Fibroblast of pulmonary artery (primary cell): ENCODE results near the gene HRH2.

Experiments used
- DNase-seq: peaks from one replicate; pipeline ENCODE4 v3.0.0-alpha.2; 2010; ENCODE audit warnings: low read depth
- H3K4me3 ChIP-seq: replicated peaks from 2 replicates; pipeline ENCODE4 v1.5.1; 2011; ENCODE audit warnings: low read depth, mild to moderate bottlenecking, control low read depth, low read length, moderate library complexity
- CTCF ChIP-seq: IDR thresholded peaks from 2 replicates; pipeline ENCODE4 v1.5.1; 2011; ENCODE audit warnings: mild to moderate bottlenecking, control low read depth, low read length, inconsistent platforms; ENCODE audit errors: missing control alignments

HRH2 gene

DNA sequence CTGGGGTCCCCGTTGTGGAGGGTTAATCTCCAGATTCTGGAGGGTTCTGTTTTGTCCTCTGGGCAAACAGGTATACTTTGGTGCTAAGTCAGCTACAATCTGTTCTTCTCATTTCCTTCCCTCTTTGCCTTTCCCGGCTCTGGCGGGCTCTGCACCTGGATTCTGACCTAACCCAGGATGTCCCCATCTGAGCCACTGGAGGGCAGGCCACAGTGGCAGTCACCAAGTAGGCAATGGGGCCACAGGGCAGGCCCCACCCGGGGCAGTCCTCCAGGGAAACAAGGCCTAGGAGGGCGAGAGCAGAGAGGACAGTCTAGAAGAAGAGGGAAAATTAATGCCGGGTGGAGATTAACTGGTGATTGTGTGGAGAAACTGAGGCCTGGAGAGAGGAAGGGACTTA, 40.4 kb upstream of the HRH2 start:
- TF ChIP-seq CTCF: no peak
- H3K4me3 ChIP-seq: no peak overlapping the region
- no peak for DNase-seq

- no peak for TF ChIP-seq CTCF
- H3K4me3 ChIP-seq: no peak overlapping the region
- no peak for DNase-seq
Measured at GRCh38 chr5:175620527-175620926, 37.3 kb upstream of the HRH2 start.

DNA sequence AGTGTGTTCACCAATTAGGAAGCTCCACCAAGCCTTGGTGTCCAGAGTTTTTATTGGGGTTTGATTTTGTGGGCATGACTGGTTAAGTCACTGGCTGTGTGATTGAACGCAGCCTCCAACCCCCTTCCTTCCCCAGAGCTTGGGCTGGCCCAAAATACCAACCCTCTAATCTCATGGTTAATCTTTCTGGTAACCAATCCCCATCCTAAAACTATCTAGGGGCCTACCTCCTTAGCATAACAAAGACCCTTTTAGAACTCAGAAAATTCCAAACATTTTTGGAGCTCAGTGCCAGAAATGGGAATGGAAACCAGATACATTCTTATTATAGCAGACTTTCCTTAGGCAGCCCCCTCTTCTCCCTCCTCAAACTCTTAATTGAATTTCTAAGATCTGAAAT, 35.9 kb upstream of the HRH2 start:
- no peak for DNase-seq

GRCh38 chr5:175623088-175623487, 34.8 kb upstream of the HRH2 start:
- DNase-seq: no peak
- H3K4me3 ChIP-seq: no peak overlapping the region
- TF ChIP-seq CTCF: no peak

More for the DNA sequence above, 35.9 kb upstream of the HRH2 start:
- H3K4me3 ChIP-seq: no peak overlapping the region
- TF ChIP-seq CTCF: no peak

GRCh38 chr5:175624316-175624715, 33.6 kb upstream of the HRH2 start:
- H3K4me3 ChIP-seq: no peak overlapping the region
- no peak for TF ChIP-seq CTCF
- DNase-seq: no peak

DNA sequence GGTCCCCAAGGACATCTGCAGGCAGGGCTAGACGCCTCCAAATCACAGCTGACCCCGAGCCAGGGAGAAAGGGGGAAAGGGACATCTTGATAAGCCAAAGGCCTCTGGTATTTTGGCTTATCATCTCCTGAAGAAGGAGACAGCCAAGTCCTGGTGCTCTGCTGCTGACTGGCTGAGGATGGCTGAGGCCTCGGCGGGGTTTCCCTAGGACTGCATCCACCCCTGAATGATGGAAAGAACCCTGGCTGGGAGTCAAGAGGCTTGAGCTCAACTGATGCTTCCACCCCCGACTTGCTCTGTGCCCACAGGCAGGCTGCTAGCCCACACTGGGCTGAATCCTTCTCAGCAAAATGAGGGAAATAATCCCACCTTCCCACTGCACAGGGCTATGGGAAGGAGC, 30.9 kb upstream of the HRH2 start:
- H3K4me3 ChIP-seq: no peak overlapping the region
- no peak for TF ChIP-seq CTCF
- DNase-seq: no peak

DNA sequence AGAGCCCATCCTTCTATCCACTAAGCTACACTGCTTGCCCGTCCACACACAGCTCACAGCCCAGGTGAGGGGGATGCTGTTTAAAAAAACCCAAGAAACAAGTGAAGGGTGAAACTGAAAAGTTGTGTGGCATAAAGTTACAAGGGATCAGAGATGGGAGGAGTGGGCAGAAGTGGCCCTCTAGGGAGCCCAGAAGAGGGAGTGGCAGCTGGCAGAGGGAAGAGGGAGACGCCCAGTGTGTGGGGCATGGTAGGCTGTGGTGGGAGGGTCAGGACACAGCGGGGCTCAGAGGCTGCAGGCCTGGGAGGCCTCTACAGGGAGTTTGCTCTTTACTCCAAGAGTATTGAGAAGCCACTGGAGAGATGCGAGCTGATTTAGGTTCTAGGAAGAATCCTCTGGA, 30.1 kb upstream of the HRH2 start:
- DNase-seq: no peak
- no peak overlapping the region for H3K4me3 ChIP-seq
- no peak for TF ChIP-seq CTCF
